ENCODE data around the gene TSPAN19.
"Not testable (repeated sequence)": the region's sequence is repeated elsewhere in the genome, so short reads cannot be mapped to it uniquely, and the experiment has no call there.

Gene TSPAN19

DNA sequence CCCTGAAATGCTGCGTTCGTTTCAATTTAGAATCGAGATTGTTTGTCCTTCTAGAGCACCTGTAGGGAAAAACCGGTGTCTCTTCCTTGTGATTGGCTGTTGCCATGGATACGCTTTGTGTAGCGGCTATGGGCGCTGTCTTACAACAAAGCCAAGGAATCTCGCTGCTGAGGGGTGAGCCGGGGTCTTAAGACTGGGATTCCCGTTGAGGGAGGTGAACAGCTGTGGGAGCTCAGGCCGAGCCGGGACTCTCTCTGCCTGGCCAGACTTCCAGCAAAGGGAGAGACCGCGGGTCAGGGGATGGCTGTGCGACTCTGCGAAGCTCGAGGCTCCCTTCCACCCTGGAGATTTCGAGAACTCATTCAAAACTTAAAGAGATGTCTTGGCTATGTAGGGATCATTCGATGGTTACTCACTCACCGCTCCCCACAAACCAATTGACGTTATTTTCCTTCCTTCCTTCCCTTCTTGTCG, at the start of gene TSPAN19, which contains the start of gene LRRIQ1:
TSPAN19 (minus strand) TSS at position 44 of the 474 bp plus-strand sequence. CDS start 6,331 bp downstream, outside the sequence.
LRRIQ1 (plus strand) TSS at position 118 of the 474 bp plus-strand sequence. CDS start 1,826 bp downstream, outside the sequence.
- peak; percentile 66 for DNase-seq

DNA sequence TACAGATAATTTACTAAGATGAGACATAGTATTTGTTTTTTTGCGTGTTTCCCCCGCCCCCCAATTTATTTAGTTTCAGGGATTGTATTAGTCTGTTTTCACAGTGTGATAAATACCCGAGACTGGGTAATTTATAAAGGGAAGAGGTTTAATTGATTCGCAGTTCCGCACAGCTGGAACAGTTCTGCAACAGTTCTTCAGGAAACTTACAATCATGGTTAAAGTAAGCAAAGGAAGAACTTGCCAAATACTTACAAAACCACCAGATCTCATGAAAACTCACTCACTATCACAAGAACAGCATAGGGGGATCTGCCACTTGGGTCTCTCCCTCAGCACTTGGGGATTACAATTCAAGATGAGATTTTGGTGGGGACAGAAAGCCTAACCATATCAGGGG, 49.0 kb upstream of the TSPAN19 start:
- no peak for DNase-seq

- DNase-seq = peak; percentile 61
Measured at GRCh38 chr12:85076688-85077430, 40.8 kb upstream of the TSPAN19 start.

- no peak for DNase-seq
Measured at GRCh38 chr12:85072826-85073225, 36.7 kb upstream of the TSPAN19 start.

DNA sequence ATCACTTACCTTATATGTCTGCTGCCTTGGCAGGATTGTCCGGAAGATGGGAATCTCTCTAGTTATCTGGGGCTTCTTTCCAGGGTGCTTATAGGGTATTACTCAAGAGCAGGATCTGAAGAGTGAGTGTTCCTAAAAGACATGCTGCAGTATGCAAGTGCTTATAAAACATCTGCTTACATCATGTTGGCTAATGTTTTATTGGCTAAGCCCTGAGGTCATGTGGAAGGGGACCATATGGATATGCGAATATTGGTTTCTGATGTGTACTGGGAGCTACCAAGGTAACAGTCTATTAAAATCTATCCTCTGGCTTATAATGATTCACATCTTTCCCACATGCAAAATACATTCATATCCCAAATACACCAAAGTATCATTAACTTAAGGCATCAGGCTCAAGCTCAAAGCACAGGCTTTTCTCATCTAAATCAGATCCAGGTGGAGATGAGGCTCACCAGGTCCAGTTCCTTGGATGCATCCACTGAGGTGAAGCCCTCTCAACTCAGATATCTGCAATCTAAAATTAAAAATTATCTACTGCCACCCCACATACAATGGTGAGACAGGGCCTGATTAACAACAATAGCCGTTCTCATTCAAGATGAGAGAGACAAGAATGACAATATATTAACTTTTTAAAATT, 29.9 kb upstream of the TSPAN19 start:
- DNase-seq = no peak

GRCh38 chr12:85060916-85061315, 24.8 kb upstream of the TSPAN19 start:
- DNase-seq = no peak

GRCh38 chr12:85059594-85059993, 23.5 kb upstream of the TSPAN19 start:
- DNase-seq = no peak

- no peak for DNase-seq
Measured at GRCh38 chr12:85058339-85058738, 22.3 kb upstream of the TSPAN19 start.

GRCh38 chr12:85057370-85057963, 21.4 kb upstream of the TSPAN19 start:
- DNase-seq = peak; percentile 39

GRCh38 chr12:85043829-85044228, 7.8 kb upstream of the TSPAN19 start:
- no peak for DNase-seq

DNA sequence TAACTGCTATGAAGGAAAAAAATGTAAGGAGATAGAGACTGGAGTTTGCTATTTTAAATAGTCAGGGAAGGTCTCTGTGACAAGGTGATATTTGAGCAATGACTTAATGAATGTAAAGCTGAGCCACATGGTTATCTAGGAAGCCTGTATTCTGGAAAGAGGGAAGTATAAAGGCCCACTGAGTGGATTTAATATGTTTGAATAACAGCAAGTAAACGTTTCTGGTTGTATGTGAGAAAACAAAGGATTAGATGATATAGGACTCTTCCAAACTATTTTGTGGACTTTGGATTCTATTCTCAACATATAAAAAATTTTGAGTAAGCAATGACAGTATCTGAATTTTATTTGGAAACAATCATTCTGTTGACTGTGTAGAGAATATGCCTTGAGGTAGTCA, 5.3 kb upstream of the TSPAN19 start:
- no peak for DNase-seq

DNA sequence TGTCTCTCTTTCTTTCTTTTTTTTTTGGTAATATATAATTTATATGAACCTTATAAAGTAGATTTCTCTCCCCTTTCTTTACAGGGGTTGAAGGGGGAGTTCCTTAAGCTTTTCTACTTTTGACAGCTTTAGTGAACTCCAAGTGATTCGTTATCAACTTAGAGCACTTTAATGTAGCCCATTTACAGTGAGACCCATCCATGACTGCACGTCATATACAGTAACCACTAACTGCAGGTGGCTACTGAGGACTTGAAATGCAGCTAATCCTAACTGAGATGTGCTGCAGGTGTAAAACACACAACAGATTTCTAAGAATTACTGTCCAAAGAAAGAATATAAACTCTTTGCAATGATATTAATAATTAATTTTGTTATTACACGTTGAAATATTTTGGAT, 656 bp upstream of the TSPAN19 start:
- no peak for DNase-seq

- DNase-seq = peak; percentile 9
Measured at GRCh38 chr12:85029456-85029855, 6.6 kb downstream of the TSPAN19 start.

- DNase-seq = no peak
Measured at GRCh38 chr12:85018098-85018497, 18.0 kb downstream of the TSPAN19 start.

GRCh38 chr12:85017618-85018017, 18.5 kb downstream of the TSPAN19 start:
- DNase-seq = no peak

DNA sequence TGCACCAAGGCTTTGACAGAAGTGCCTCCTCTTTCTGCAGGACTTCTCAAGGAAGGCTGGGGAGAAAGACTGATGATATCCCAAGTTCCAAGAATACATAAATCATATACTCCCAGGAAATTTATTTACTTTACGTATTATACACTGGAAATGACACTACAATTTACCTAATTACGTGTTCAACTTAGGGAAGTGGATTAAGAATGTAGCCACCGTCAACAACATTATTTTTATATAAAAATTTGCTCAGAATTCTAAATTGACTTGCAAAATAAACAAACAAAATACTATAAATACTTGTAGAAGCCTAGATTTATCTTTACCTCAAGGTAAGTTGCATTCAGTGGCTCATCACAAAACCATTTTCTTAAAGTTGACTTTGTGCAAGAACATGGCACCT, 18.9 kb downstream of the TSPAN19 start:
- DNase-seq = no peak

DNA sequence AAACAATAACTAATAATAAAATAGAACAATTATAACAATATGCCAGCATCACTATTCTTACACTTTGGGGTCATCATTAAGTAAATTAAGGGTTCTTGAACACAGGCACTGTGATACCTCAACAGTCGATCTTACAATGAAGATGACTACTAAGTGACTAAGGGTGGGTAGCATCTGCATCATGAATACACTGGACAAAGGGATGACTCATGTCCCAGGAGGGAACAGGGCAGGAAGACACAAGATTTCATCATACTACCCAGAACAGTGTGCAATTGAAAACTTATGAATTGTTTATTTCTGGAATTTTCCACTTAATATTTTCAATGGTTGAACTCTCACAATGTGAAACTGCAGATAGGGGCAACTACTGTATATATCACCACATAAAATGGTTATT, 19.7 kb downstream of the TSPAN19 start:
- DNase-seq = peak; percentile 75

- DNase-seq = no peak
Measured at GRCh38 chr12:85007836-85008235, 28.2 kb downstream of the TSPAN19 start.

GRCh38 chr12:85006206-85006605, 29.9 kb downstream of the TSPAN19 start:
- DNase-seq = no peak

DNA sequence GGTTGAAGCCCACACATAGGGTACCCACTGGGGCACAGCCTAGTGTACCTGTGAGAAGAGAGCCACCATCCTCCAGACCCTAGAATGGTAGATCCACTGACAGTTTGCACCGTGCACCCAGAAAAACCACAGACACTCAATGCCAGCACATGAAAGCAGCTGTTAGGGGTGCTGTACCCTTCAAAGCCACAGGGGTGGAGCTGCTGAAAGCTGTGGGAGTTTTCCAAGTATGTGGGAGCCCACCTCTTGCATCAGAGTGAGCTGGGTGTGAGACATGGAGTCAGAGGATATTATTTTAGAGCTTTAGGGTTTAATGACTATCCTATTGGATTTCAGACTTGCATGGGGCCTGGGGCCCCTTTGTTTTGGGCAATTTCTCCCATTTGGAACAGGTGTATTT, 30.5 kb downstream of the TSPAN19 start:
- DNase-seq = no peak

DNA sequence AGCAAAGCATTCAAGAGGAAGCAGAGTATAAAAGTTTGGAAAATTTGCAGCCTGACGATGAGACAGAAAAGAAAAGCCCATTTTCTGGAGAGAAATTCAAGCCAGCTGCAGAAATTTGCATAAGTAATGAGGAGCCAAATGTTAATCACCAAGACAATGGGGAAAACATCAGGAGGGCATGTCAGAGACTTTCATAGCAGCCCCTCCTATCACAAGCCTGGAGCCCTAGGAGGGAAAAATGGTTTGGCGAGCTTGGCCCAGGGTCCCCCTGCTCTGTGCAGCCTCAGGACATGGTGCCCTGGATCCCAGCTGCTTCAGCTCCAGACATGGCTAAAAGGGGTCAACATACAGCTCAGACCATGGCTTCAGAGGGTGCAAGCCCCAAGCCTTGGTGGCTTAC, 31.0 kb downstream of the TSPAN19 start:
- not testable (repeated sequence) for DNase-seq

- DNase-seq = no peak
Measured at GRCh38 chr12:85004204-85004603, 31.9 kb downstream of the TSPAN19 start.

DNA sequence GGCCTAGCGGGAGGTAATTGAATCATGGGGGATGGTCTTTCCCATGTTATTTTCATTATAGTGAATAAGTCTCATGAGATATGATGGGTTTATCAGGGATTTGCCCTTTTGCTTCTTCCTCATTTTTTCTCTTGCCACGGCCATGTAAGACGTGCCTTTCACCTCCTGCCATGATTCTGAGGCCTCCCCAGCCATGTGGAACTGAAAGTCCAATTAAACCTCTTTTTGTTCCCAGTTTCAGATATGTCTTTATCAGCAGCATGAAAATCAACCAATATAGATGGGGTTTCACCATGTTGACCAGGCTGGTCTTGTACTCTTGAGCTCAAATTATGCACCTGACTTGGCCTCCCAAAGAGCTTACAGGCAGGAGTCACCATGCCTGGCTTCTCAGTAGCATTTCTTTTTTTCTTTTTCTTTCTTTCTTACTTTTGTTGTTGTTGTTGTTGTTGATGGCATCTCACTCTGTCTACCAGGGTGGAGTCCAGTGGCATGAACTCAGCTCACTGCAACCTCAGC, 33.2 kb downstream of the TSPAN19 start:
- no peak for DNase-seq

DNA sequence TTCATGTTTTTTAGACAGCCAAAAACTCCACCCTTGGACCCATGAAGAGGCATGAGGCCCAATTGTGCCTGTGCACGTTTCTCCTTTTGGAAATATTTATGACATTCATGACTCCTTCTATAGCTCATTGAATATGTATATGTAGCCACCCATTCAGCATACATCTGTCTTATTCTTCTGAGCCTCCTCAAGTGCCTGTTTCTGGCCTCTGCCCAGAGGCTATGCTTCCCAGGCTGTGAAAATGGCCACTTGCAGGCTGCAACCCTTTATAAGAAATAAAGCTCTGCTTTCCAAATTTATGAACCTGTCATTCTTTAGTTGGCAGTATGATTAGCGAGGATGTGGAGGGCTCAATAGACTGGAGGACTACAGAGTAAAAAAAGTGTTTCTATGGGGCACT, 35.3 kb downstream of the TSPAN19 start:
- DNase-seq = no peak
